HEK293T (cell line): ENCODE measurements around the gene ACY1.
"Not testable (repeated sequence)": the region's sequence is repeated elsewhere in the genome, so short reads cannot be mapped to it uniquely, and the experiment has no call there.

Experiments used
- CTCF ChIA-PET: fragments of 350-600 bp; formaldehyde crosslinking; extraction: SDS; loops from one replicate; lab custom pipeline; 2021; ENCODE audit warnings: antibody characterized with exemption, inconsistent platforms; lab: Yijun Ruan, JAX
- POLR2A ChIA-PET: fragments of 350-600 bp; formaldehyde crosslinking; extraction: SDS; loops from one replicate; lab custom pipeline; 2020; ENCODE audit warnings: antibody characterized with exemption, inconsistent platforms; lab: Yijun Ruan, JAX
- DNase-seq: peaks from one replicate; pipeline ENCODE4 v3.0.0; 2012; ENCODE audit warnings: mixed read lengths; ENCODE audit errors: extremely low spot score
- ARNT ChIP-seq: fragments of 450-650 bp; IDR thresholded peaks from 2 replicates; pipeline ENCODE4 v1.6.1; 2017; ENCODE audit warnings: mild to moderate bottlenecking
- BHLHE40 ChIP-seq: fragments of 450-650 bp; IDR thresholded peaks from 2 replicates; pipeline ENCODE4 v1.6.1; 2016; ENCODE audit warnings: mild to moderate bottlenecking, moderate library complexity, borderline replicate concordance
- CTBP1 ChIP-seq: fragments of 450-650 bp; IDR thresholded peaks from 2 replicates; pipeline ENCODE4 v1.6.1; 2016; ENCODE audit warnings: borderline replicate concordance
- ELF4 ChIP-seq: fragments of 450-650 bp; IDR thresholded peaks from 2 replicates; pipeline ENCODE4 v1.6.1; 2017; ENCODE audit warnings: antibody characterized with exemption
- FOXA1 ChIP-seq: fragments of 450-650 bp; IDR thresholded peaks from 2 replicates; pipeline ENCODE4 v1.6.1; 2016; ENCODE audit warnings: mild to moderate bottlenecking
- FOXK2 ChIP-seq: fragments of 450-650 bp; IDR thresholded peaks from 2 replicates; pipeline ENCODE4 v1.6.1; 2016; ENCODE audit warnings: mild to moderate bottlenecking
- FOXM1 ChIP-seq: fragments of 450-650 bp; IDR thresholded peaks from 2 replicates; pipeline ENCODE4 v1.6.1; 2017; ENCODE audit warnings: mild to moderate bottlenecking, borderline replicate concordance
- HDGF ChIP-seq: fragments of 450-650 bp; IDR thresholded peaks from 2 replicates; pipeline ENCODE4 v1.6.1; 2017; ENCODE audit warnings: antibody characterized with exemption, borderline replicate concordance
- L3MBTL2 ChIP-seq: fragments of 450-650 bp; conservative IDR thresholded peaks from 2 replicates; pipeline ENCODE4 v1.6.1; 2016; ENCODE audit warnings: mild to moderate bottlenecking
- LEF1 ChIP-seq: fragments of 450-650 bp; IDR thresholded peaks from 2 replicates; pipeline ENCODE4 v1.6.1; 2017; ENCODE audit warnings: mild to moderate bottlenecking, borderline replicate concordance
- NFRKB ChIP-seq: fragments of 450-650 bp; IDR thresholded peaks from 2 replicates; pipeline ENCODE4 v1.6.1; 2016; ENCODE audit warnings: mild to moderate bottlenecking, moderate library complexity
- PKNOX1 ChIP-seq: fragments of 450-650 bp; IDR thresholded peaks from 2 replicates; pipeline ENCODE4 v1.6.1; 2016
- SP1 ChIP-seq: fragments of 450-650 bp; IDR thresholded peaks from 2 replicates; pipeline ENCODE4 v1.6.1; 2017
- SUZ12 ChIP-seq: fragments of 450-650 bp; IDR thresholded peaks from 2 replicates; pipeline ENCODE4 v1.6.1; 2016; ENCODE audit warnings: mild to moderate bottlenecking
- TARDBP ChIP-seq: fragments of 450-650 bp; IDR thresholded peaks from 2 replicates; pipeline ENCODE4 v1.6.1; 2016
- ZNF384 ChIP-seq: fragments of 450-650 bp; IDR thresholded peaks from 2 replicates; pipeline ENCODE4 v1.6.1; 2016

ACY1 gene

GRCh38 chr3:51988286-51989146 is 5.2 kb downstream of the ACY1 start:
- ChIA-PET CTCF (interaction anchor here (0.6 kb wide), 1 partner anchor 9 kb away, joined by 3 read pairs; no protein-coding TSS in a partner anchor), POLR2A (no interaction called here)
- DNase-seq, result no peak
- TF ChIP-seq ZNF384 (no peak), PKNOX1 (no peak), L3MBTL2 (no peak)

DNA sequence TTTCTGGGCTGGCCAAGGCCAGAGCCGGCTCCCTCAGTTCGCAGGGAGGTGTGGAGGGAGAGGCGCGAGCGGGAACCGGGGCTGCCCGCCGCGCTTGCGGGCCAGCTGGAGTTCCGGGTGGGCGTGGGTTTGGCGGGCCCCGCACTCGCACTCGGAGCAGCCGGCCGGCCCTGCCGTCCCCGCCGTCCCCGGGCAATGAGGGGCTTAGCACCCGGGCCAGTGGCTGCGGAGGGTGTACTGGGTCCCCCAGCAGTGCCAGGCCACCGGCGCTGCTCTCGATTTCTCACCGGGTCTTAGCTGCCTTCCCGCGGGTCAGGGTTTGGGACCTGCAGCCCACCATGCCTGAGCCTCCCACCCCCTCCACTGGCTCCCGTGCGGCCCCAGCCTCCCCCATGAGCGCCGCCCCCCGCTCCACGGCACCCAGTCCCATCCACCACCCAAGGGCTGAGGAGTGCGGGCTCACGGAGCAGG is 7.2 kb downstream of the ACY1 start:
- POLR2A ChIA-PET, result interaction anchor here (0.6 to 6.4 kb wide), 4 partner anchors 7 to 54 kb away, joined by 3 to 88 read pairs (median 4); partner anchors contain the start of gene ACY1
- CTCF ChIA-PET, DNase-seq: not testable (repeated sequence)

GRCh38 chr3:51992017-51992682 is 8.8 kb downstream of the ACY1 start:
- no peak for DNase-seq
- no peak for TF ChIP-seq SP1
- no peak for TF ChIP-seq LEF1
- no peak for TF ChIP-seq SUZ12
- no peak for TF ChIP-seq PKNOX1
- no peak for TF ChIP-seq ZNF384
- no peak for TF ChIP-seq FOXM1
- no peak for TF ChIP-seq HDGF
- no peak for TF ChIP-seq NFRKB
- TF ChIP-seq ARNT, result no peak
- no peak for TF ChIP-seq FOXK2
- TF ChIP-seq BHLHE40, result no peak; the same call in 1 of the 2 replicates
- no peak; the same call in 1 of the 2 replicates for TF ChIP-seq ELF4
- POLR2A ChIA-PET, result interaction anchor here (0.8 to 6.4 kb wide), 13 partner anchors 9 to 198 kb away, joined by 3 to 88 read pairs (median 5); partner anchors contain the start of genes ABHD14A, ABHD14B, ACY1 and PARP3
- CTCF ChIA-PET, result interaction anchor here (0.9 to 1.3 kb wide), 2 partner anchors 12 to 18 kb away, joined by 5 read pairs; partner anchors contain the start of gene ABHD14B

- DNase-seq, CTCF ChIA-PET: not testable (repeated sequence)
- POLR2A ChIA-PET, result interaction anchor here (1.8 to 6.4 kb wide), 3 partner anchors 11 to 19 kb away, joined by 5 to 88 read pairs (median 17); partner anchors contain the start of genes ABHD14A, ABHD14B and ACY1
These were observed 10.3 kb downstream of the ACY1 start for GRCh38 chr3:51993657-51994056.

- no peak for DNase-seq
- ChIA-PET CTCF (no interaction called here), POLR2A (interaction anchor here (1.0 to 6.4 kb wide), 7 partner anchors 8 to 66 kb away, joined by 3 to 88 read pairs (median 10); partner anchors contain the start of genes ABHD14B and ACY1)
- TF ChIP-seq HDGF, result 0 out of 2 replicates have a peak, but pooled peaks have one; percentile 39
- no peak for TF ChIP-seq FOXK2
These were observed 11.2 kb downstream of the ACY1 start for GRCh38 chr3:51994530-51994929.

DNA sequence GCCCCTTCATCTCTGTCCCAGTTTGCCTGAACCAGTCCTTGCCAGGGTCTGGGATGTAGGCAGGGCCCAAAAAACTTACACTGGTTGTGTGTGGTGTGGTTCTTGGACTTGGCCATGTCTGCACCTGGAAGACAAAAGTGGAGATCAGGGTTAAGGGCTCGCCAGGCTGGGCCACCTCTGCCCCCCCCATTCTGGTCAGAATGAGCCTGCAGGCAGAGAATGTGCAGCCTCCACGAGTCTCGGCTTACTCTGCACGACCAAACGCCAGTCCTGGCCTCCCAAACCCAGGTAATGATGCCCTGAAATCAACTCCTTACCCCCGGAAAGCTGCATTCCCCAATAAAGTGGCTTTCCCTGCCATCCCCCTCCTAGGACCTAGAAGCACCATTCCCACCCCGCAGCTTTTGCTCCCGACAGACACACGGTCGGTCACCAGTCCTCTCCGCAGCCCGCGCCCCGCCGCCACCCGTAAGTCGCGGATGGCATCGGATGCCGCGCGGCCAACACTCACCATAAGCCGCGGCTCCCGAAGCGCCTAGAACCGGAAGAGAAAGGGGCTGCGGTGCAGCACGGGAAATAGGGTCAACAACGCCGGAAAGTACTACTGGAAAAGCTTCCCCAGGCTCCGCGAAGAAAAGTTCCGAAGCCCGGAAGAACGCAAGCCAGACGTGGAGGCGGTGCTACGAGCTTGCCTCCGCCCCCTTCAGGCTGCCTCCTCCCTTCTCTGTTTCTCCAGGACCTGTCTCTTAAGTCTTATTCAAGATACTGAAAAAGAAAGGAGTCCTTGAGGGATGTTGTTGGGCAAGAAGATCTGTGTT is 12.2 kb downstream of the ACY1 start, which contains the start of gene RPL29:
Gene RPL29 (minus strand): TSS at position 550 of the 818 bp plus-strand sequence. CDS start 434 bp downstream, at position 116.
- ChIA-PET POLR2A (interaction anchor here (0.6 to 6.4 kb wide), 32 partner anchors 8 to 167 kb away, joined by 3 to 88 read pairs (median 4); partner anchors contain the start of genes ABHD14B, ACY1, DUSP7 and PARP3), CTCF (interaction anchor here (0.7 to 1.0 kb wide), 2 partner anchors 9 to 10 kb away, joined by 3 to 5 read pairs; no protein-coding TSS in a partner anchor)
- TF ChIP-seq ARNT, result no peak
- peak; percentile 98 for TF ChIP-seq ELF4
- peak; percentile 49; the same call in 1 of the 2 replicates for TF ChIP-seq L3MBTL2
- TF ChIP-seq CTBP1, result peak; percentile 85
- peak; percentile 71 for TF ChIP-seq PKNOX1
- no peak for TF ChIP-seq FOXA1
- no peak for TF ChIP-seq ZNF384
- no peak for TF ChIP-seq SP1
- no peak for TF ChIP-seq BHLHE40
- TF ChIP-seq NFRKB, result no peak; the same call in 1 of the 2 replicates
- no peak for TF ChIP-seq TARDBP
- TF ChIP-seq FOXM1, result no peak
- no peak for TF ChIP-seq HDGF
- no peak for TF ChIP-seq FOXK2
- TF ChIP-seq SUZ12, result no peak
- no peak for TF ChIP-seq LEF1
- peak; percentile 90 for DNase-seq
